ENCODE measurements around the gene ZNF268.

Gene ZNF268

DNA sequence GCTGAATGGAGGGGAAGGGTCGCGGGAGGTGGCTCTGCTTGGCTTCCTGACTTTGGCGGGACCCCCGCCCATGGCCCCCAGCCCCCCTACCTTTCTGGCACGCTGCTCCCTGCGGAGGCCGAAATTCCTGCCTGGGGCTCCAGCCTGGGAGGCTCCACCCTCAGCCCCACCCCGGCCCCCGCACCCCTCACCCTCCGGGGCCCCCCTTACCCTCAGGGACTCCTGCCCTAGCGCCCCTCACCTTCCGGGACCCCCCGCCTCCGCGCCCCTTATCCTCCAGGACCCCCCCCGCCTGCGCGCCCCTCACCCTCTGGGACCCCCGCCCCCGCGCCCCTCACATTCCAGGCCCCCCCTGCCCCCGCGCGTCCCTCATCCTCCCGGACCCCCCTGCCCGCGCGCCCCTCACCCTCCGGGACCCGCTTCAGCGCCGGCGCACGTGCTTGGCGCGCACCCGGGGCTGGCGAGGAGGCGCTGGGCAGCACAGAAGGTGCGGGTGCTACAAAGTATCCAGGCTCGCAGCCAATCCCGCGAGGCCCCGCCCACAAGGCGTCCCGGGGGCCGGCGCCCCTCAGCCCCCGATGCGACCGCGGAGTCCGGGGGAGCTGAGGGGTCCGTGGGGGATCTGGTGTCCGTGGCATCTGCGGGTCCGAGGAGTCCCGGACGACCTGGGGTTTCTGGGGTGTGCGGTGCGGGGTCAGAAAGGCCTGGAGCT lies 54.3 kb downstream of the ZNF268 start, which contains the start of gene ANHX:
Gene ANHX, minus strand, starts transcription at position 477 of the 712 bp plus-strand sequence. CDS start 1,521 bp downstream, outside the sequence.
- H3K36me3 ChIP-seq (ENCODE audit: insufficient read depth, low read length), result no peaks in the 10 kb centered on the region
- 0 out of 2 replicates have a peak, but pooled peaks cover 6% of the 10 kb centered on the region for H3K9me3 ChIP-seq (ENCODE audit: low read length)
- no peaks in the 10 kb centered on the region for H3K9me2 ChIP-seq (ENCODE audit: low read depth, low read length)
- no peaks in the 10 kb centered on the region for H3K79me2 ChIP-seq (ENCODE audit: insufficient read depth, low read length)
- no peaks in the 10 kb centered on the region for H3K4me1 ChIP-seq (ENCODE audit: insufficient read depth, low read length, severe bottlenecking)
- no peak within 1 kb of the TSS for H3K9ac ChIP-seq (ENCODE audit: low read length)
- H3F3A ChIP-seq (ENCODE audit: insufficient read depth, low read length), result no peaks in the 10 kb centered on the region
- TF ChIP-seq EZH2 (IDR thresholded peaks at IDR 0.05; ENCODE audit: borderline replicate concordance, low read length), result no peak
- TF ChIP-seq, protein P1, sequence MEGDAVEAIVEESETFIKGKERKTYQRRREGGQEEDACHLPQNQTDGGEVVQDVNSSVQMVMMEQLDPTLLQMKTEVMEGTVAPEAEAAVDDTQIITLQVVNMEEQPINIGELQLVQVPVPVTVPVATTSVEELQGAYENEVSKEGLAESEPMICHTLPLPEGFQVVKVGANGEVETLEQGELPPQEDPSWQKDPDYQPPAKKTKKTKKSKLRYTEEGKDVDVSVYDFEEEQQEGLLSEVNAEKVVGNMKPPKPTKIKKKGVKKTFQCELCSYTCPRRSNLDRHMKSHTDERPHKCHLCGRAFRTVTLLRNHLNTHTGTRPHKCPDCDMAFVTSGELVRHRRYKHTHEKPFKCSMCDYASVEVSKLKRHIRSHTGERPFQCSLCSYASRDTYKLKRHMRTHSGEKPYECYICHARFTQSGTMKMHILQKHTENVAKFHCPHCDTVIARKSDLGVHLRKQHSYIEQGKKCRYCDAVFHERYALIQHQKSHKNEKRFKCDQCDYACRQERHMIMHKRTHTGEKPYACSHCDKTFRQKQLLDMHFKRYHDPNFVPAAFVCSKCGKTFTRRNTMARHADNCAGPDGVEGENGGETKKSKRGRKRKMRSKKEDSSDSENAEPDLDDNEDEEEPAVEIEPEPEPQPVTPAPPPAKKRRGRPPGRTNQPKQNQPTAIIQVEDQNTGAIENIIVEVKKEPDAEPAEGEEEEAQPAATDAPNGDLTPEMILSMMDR (IDR thresholded peaks at IDR 0.05; ENCODE audit: low read length), result no peak
- no peak within 1 kb of the TSS for H2AFZ ChIP-seq (ENCODE audit: low read length)
- no peak within 1 kb of the TSS for H3K4me2 ChIP-seq (ENCODE audit: low read length)
- H3K27ac ChIP-seq (ENCODE audit: low read depth, low read length, poor library complexity, severe bottlenecking), result no peak within 1 kb of the TSS
- no peak within 1 kb of the TSS for H3K4me3 ChIP-seq (ENCODE audit: low read depth, low read length, poor library complexity, severe bottlenecking)
- H3K27me3 ChIP-seq (ENCODE audit: insufficient read depth, low read length), result no peaks in the 10 kb centered on the region
- no peaks in the 10 kb centered on the region for H4K20me1 ChIP-seq (ENCODE audit: insufficient read depth, low read length)

DNA sequence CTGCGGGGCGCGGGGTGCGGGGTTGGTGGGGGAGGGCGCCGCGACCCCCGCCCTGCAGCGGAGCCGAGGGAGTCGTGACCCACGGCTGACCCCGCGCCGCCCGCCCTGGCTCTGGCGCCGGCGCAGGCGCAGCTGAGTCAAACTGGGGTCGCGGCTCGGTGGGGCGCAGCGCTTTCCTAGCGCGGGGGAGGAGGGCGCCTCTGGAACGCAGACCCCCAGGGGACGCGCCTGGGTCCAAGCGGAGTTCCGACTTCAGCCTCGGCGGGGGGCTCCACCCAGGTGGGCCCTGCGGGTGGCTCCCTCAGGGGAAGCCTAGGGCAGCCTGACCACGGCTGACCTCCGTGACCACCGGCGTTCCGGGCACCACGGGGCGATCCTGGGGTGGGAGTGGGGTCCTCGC lies 54.8 kb downstream of the ZNF268 start:
- H3K79me2 ChIP-seq (ENCODE audit: insufficient read depth, low read length), result no peaks in the 10 kb centered on the region
- no peaks in the 10 kb centered on the region for H3K36me3 ChIP-seq (ENCODE audit: insufficient read depth, low read length)
- no peak overlapping the region for H3K27ac ChIP-seq (ENCODE audit: low read depth, low read length, poor library complexity, severe bottlenecking)
- no peak overlapping the region for H3K4me3 ChIP-seq (ENCODE audit: low read depth, low read length, poor library complexity, severe bottlenecking)
- H3K9me2 ChIP-seq (ENCODE audit: low read depth, low read length), result no peaks in the 10 kb centered on the region
- TF ChIP-seq, protein P1 (IDR thresholded peaks at IDR 0.05; ENCODE audit: low read length), result no peak
- TF ChIP-seq EZH2 (IDR thresholded peaks at IDR 0.05; ENCODE audit: borderline replicate concordance, low read length), result no peak
- H3K27me3 ChIP-seq (ENCODE audit: insufficient read depth, low read length), result no peaks in the 10 kb centered on the region
- H3K9me3 ChIP-seq (ENCODE audit: low read length), result 0 out of 2 replicates have a peak, but pooled peaks cover 6% of the 10 kb centered on the region
- H4K20me1 ChIP-seq (ENCODE audit: insufficient read depth, low read length), result no peaks in the 10 kb centered on the region
- H3K9ac ChIP-seq (ENCODE audit: low read length), result no peak overlapping the region
- H3F3A ChIP-seq (ENCODE audit: insufficient read depth, low read length), result no peaks in the 10 kb centered on the region
- no peaks in the 10 kb centered on the region for H3K4me1 ChIP-seq (ENCODE audit: insufficient read depth, low read length, severe bottlenecking)
- no peak overlapping the region for H3K4me2 ChIP-seq (ENCODE audit: low read length)
- no peak overlapping the region for H2AFZ ChIP-seq (ENCODE audit: low read length)

DNA sequence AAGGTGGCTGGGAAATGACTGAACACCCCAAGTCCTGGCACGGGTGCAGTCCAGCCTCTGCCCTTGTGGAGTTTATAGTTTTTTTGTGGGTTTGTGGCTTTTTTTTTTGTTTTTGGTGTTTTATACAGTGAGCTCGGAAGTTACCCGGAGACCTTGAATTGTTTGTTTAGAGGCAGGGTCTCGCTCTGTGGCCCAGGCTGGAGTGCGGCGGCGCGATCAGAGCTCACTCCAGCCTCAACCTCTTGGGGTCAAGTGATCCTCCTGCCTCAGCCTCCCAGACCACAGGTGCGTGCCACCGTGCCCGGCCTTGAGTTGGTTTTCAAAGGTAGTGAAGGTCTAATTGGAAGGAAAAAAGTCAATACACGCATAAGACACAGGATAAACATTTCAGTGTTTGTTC lies 55.3 kb downstream of the ZNF268 start:
- H3K4me2 ChIP-seq (ENCODE audit: low read length), result no peak overlapping the region
- no peaks in the 10 kb centered on the region for H3K27me3 ChIP-seq (ENCODE audit: insufficient read depth, low read length)
- no peak overlapping the region for H2AFZ ChIP-seq (ENCODE audit: low read length)
- H3K4me3 ChIP-seq (ENCODE audit: low read depth, low read length, poor library complexity, severe bottlenecking), result no peak overlapping the region
- H3K9me3 ChIP-seq (ENCODE audit: low read length), result 0 out of 2 replicates have a peak, but pooled peaks cover 6% of the 10 kb centered on the region
- no peaks in the 10 kb centered on the region for H3K9me2 ChIP-seq (ENCODE audit: low read depth, low read length)
- no peak overlapping the region for H3K27ac ChIP-seq (ENCODE audit: low read depth, low read length, poor library complexity, severe bottlenecking)
- H4K20me1 ChIP-seq (ENCODE audit: insufficient read depth, low read length), result no peaks in the 10 kb centered on the region
- no peak for TF ChIP-seq EZH2 (IDR thresholded peaks at IDR 0.05; ENCODE audit: borderline replicate concordance, low read length)
- TF ChIP-seq, protein P1 (IDR thresholded peaks at IDR 0.05; ENCODE audit: low read length), result no peak
- no peaks in the 10 kb centered on the region for H3F3A ChIP-seq (ENCODE audit: insufficient read depth, low read length)
- no peaks in the 10 kb centered on the region for H3K36me3 ChIP-seq (ENCODE audit: insufficient read depth, low read length)
- H3K4me1 ChIP-seq (ENCODE audit: insufficient read depth, low read length, severe bottlenecking), result no peaks in the 10 kb centered on the region
- no peak overlapping the region for H3K9ac ChIP-seq (ENCODE audit: low read length)
- no peaks in the 10 kb centered on the region for H3K79me2 ChIP-seq (ENCODE audit: insufficient read depth, low read length)
